HepG2 (cell line): Measurements from ENCODE around the gene OR10P1. TPM values are rescaled to one million over a fixed set of nuclear protein-coding genes. Genes with fewer than 3 reads are reported as not detected.

ENCODE experiments used
- ATAC-seq: fragments of 200-7000 bp; cut with Tn5 transposase; 3 replicates; pipeline ENCODE4 v1.9.1; 2020; ENCODE audit warnings: mild to moderate bottlenecking, moderate library complexity
- BruUV-seq: library from RNA; stranded (reverse); fragments of 400-500 nt; replicated peaks from 2 replicates; lab custom pipeline; 2021; lab: Mats Ljungman, UMichigan
- CTCF ChIA-PET: fragments of 300-600 bp; formaldehyde crosslinking; extraction: SDS; loops from one replicate; lab custom pipeline; 2021; ENCODE audit warnings: low total read pairs, inconsistent platforms, low intra/inter-chr PET ratio; lab: Yijun Ruan, JAX
- POLR2A ChIA-PET: fragments of 350-600 bp; sonication (Branson Sonifier 250); formaldehyde crosslinking; loops from one replicate; lab custom pipeline; 2020; ENCODE audit warnings: antibody characterized with exemption, inconsistent platforms; lab: Yijun Ruan, JAX
- DNase-seq: peaks from one replicate; pipeline ENCODE4 v3.0.0-alpha.2; 2015; ENCODE audit warnings: low spot score
- FAIRE-seq: peaks from 3 replicates; lab custom pipeline; 2011; peaks lifted over from hg19 to GRCh38; lab: Jason Lieb, UNC
- H2AFZ ChIP-seq: one replicate; pipeline ENCODE4 v1.6.1; 2011; ENCODE audit warnings: low read length, inconsistent platforms
- H3K27ac ChIP-seq: fragments of 300-600 bp; 3 replicates; pipeline ENCODE4 v1.8.0; 2011; ENCODE audit warnings: mixed run types, mild to moderate bottlenecking, mixed read lengths, low read length, inconsistent platforms; ENCODE audit not compliant: insufficient read depth; ENCODE audit errors: extremely low read length
- H3K27me3 ChIP-seq, 2 experiments: fragments of 200-600 bp in 1 of 2; 2 replicates in 1 of 2; 3 replicates in 1 of 2; pipeline versions ENCODE4 v1.6.0 to v1.8.0; 2011; ENCODE audit warnings: low read length in 2 of 2, mild to moderate bottlenecking in 2 of 2, moderate library complexity in 2 of 2, inconsistent platforms in 1 of 2; ENCODE audit not compliant: insufficient read depth in 2 of 2, control insufficient read depth in 1 of 2
- H3K36me3 ChIP-seq, 2 experiments: fragments of 200-600 bp in 1 of 2; replicated peaks in 1 of 2; 2 replicates in 1 of 2; 3 replicates in 1 of 2; pipeline versions ENCODE4 v1.5.1 to v1.8.0; 2011; ENCODE audit warnings: low read length in 2 of 2, inconsistent platforms in 1 of 2; ENCODE audit not compliant: insufficient read depth in 2 of 2, control insufficient read depth in 1 of 2
- H3K4me1 ChIP-seq: 2 replicates; pipeline ENCODE4 v1.5.1; 2012; ENCODE audit warnings: low read length, inconsistent platforms; ENCODE audit not compliant: insufficient read depth
- H3K4me2 ChIP-seq: 2 replicates; pipeline ENCODE4 v1.6.0; 2011; ENCODE audit warnings: low read depth, low read length, inconsistent platforms
- H3K4me3 ChIP-seq, 3 experiments: fragments of 200-600 bp in 1 of 3; sonication (generic), shearing (Covaris generic) in 1 of 3; replicated peaks in 1 of 3; 2 replicates each; pipeline ENCODE4 v1.5.1; 2011 to 2016; ENCODE audit warnings: low read length in 3 of 3, inconsistent platforms in 2 of 3, low read depth in 2 of 3, mild to moderate bottlenecking in 2 of 3, control low read depth in 1 of 3, mixed read lengths in 1 of 3; ENCODE audit not compliant: insufficient read depth in 1 of 3
- H3K79me2 ChIP-seq: one replicate; pipeline ENCODE4 v1.6.1; 2011; ENCODE audit warnings: low read length, inconsistent platforms; ENCODE audit not compliant: insufficient read depth
- H3K9ac ChIP-seq: 2 replicates; pipeline ENCODE4 v1.6.0; 2011; ENCODE audit warnings: mild to moderate bottlenecking, low read depth, low read length, inconsistent platforms; ENCODE audit not compliant: insufficient read depth
- H3K9me3 ChIP-seq: 2 replicates; pipeline ENCODE4 v1.5.1; 2012; ENCODE audit warnings: mild to moderate bottlenecking, low read length
- H4K20me1 ChIP-seq: 2 replicates; pipeline ENCODE4 v1.6.0; 2011; ENCODE audit warnings: inconsistent platforms, mild to moderate bottlenecking, low read length, moderate library complexity; ENCODE audit not compliant: insufficient read depth
- AFF4 ChIP-seq: sonication (generic); formaldehyde crosslinking; IDR thresholded peaks from 2 replicates; pipeline ENCODE4 v1.4.0; 2020; ENCODE audit warnings: missing genetic modification reagents
- ATRX ChIP-seq: sonication (generic); formaldehyde crosslinking; IDR thresholded peaks from 2 replicates; pipeline ENCODE4 v1.4.0; 2020; ENCODE audit warnings: missing genetic modification reagents, borderline replicate concordance
- CC2D1A ChIP-seq: sonication (generic); formaldehyde crosslinking; IDR thresholded peaks from 2 replicates; pipeline ENCODE4 v1.8.1; 2023; ENCODE audit warnings: mild to moderate bottlenecking, missing genetic modification reagents
- DMAP1 ChIP-seq: IDR thresholded peaks from 2 replicates; pipeline ENCODE4 v1.6.1; 2016
- MAX ChIP-seq: IDR thresholded peaks from 2 replicates; pipeline ENCODE4 v1.6.1; 2012; ENCODE audit warnings: inconsistent platforms
- SRSF1 ChIP-seq: fragments of 200-400 bp; formaldehyde crosslinking; optimal IDR thresholded peaks from 2 replicates; pipeline ENCODE3; 2017; ENCODE audit warnings: mild to moderate bottlenecking, low read depth, low read length, moderate library complexity
- TGIF2 ChIP-seq: IDR thresholded peaks from 2 replicates; pipeline ENCODE4 v1.6.1; 2016; ENCODE audit warnings: control low read depth, missing compliant biosample characterization
- ZBTB44 ChIP-seq: sonication (generic); formaldehyde crosslinking; IDR thresholded peaks from 2 replicates; pipeline ENCODE4 v1.4.0; 2020; ENCODE audit warnings: missing genetic modification reagents
- ZNF124 ChIP-seq: sonication (generic); formaldehyde crosslinking; IDR thresholded peaks from 2 replicates; pipeline ENCODE4 v1.4.0; 2020; ENCODE audit warnings: missing genetic modification reagents
- WGBS: methylation state at CpG from one replicate; pipeline ENCODE4 v1.1.6; 2017; ENCODE audit warnings: low lambda C conversion rate; 5-methylcytosine and 5-hydroxymethylcytosine counted together
- in situ Hi-C: cut with HindIII; loops from 2 replicates; pipeline ENCODE4 v1.10.0; 2017; ENCODE audit warnings: low pct_unique_long_range_greater_than_20kb; ENCODE audit not compliant: extremely low pct_ligation_motif_present
- intact Hi-C: fragments of 100-400 bp; cut with micrococcal nuclease; formaldehyde crosslinking; loops from one replicate; pipeline ENCODE4 v1.10.0; 2022; ENCODE audit not compliant: unreplicated experiment
- polyA plus RNA-seq, 8 experiments: library from polyadenylated mRNA; depleted of rRNA in 3 of 8; stranded (reverse) in 7 of 8; unstranded in 1 of 8; fragments of >200 nt; fragmentation: Illumina TruSeq in 4 of 8; extraction: Trizol in 4 of 8; gene quantifications; 2 replicates each; pipeline versions ENCODE4 v1.2.1 to v1.2.3, GENCODE V29; 2011 to 2016; ENCODE audit warnings: low read depth in 4 of 8, missing spikeins in 1 of 8, mixed read lengths in 1 of 8; ENCODE audit not compliant: insufficient read depth in 1 of 8
- total RNA-seq, 5 experiments: library from RNA; depleted of rRNA; stranded (reverse); fragments of >200 nt; fragmentation: Illumina TruSeq; extraction: Trizol; gene quantifications; 2 replicates each; pipeline ENCODE4 v1.2.3, GENCODE V29; 2016; ENCODE audit warnings: low read depth in 1 of 5
- TF ChIP-seq, protein P1 (sequence below): sonication (generic); formaldehyde crosslinking; IDR thresholded peaks from 2 replicates; pipeline ENCODE4 v1.4.0; 2020; ENCODE audit warnings: low read depth, mild to moderate bottlenecking, missing genetic modification reagents
- TF ChIP-seq, protein P2 (sequence below): sonication (generic); formaldehyde crosslinking; IDR thresholded peaks from 2 replicates; pipeline ENCODE4 v1.8.1; 2023; ENCODE audit warnings: mild to moderate bottlenecking, missing genetic modification reagents, borderline replicate concordance
- TF ChIP-seq, protein P3 (sequence below): sonication (generic); formaldehyde crosslinking; IDR thresholded peaks from 2 replicates; pipeline ENCODE4 v1.4.0; 2020; ENCODE audit warnings: mild to moderate bottlenecking, missing genetic modification reagents

The OR10P1 gene
- total and polyA plus RNA-seq, 2 of the 13 experiments (the other 11 are each of a cell fraction or from before 2014, with no cell fraction given), result not detected

GRCh38 chr12:55657212-55657611 is 20.5 kb downstream of the OR10P1 start:
- Histone ChIP-seq H4K20me1 (no peaks in the 10 kb centered on the region), H3K27ac (no peak overlapping the region), H3K4me1 (peaks cover 11% of the 10 kb centered on the region), H3K79me2 (no peaks in the 10 kb centered on the region), H3K4me2 (no peak overlapping the region), H3K27me3 (no peaks in the 10 kb centered on the region), H3K36me3 (no peaks in the 10 kb centered on the region), H3K9me3 (no peaks in the 10 kb centered on the region), H3K9ac (no peak overlapping the region), H2AFZ (no peak overlapping the region), H3K4me3 (no peak overlapping the region)
- in situ Hi-C loops, result no loop called here
- POLR2A ChIA-PET, result interaction anchor here (1.3 kb wide), 1 partner anchor 58 kb away, joined by 3 read pairs; the partner anchor contains the start of gene BLOC1S1
- no peak for ATAC-seq
- no peak for FAIRE-seq
- TF ChIP-seq, protein P1, sequence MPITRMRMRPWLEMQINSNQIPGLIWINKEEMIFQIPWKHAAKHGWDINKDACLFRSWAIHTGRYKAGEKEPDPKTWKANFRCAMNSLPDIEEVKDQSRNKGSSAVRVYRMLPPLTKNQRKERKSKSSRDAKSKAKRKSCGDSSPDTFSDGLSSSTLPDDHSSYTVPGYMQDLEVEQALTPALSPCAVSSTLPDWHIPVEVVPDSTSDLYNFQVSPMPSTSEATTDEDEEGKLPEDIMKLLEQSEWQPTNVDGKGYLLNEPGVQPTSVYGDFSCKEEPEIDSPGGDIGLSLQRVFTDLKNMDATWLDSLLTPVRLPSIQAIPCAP (CRISPR knock-in tag), result no peak
- TF ChIP-seq, protein P2, sequence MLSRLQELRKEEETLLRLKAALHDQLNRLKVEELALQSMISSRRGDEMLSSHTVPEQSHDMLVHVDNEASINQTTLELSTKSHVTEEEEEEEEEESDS (CRISPR knock-in tag), result no peak
- TF ChIP-seq ZBTB44 (CRISPR knock-in tag) (no peak), SRSF1 (no peak), DMAP1 (CRISPR knock-in tag) (no peak), AFF4 (CRISPR knock-in tag) (no peak), TGIF2 (CRISPR knock-in tag) (no peak), MAX (no peak), ZNF124 (no peak), CC2D1A (no peak), ATRX (CRISPR knock-in tag) (no peak)
- TF ChIP-seq, protein P3, sequence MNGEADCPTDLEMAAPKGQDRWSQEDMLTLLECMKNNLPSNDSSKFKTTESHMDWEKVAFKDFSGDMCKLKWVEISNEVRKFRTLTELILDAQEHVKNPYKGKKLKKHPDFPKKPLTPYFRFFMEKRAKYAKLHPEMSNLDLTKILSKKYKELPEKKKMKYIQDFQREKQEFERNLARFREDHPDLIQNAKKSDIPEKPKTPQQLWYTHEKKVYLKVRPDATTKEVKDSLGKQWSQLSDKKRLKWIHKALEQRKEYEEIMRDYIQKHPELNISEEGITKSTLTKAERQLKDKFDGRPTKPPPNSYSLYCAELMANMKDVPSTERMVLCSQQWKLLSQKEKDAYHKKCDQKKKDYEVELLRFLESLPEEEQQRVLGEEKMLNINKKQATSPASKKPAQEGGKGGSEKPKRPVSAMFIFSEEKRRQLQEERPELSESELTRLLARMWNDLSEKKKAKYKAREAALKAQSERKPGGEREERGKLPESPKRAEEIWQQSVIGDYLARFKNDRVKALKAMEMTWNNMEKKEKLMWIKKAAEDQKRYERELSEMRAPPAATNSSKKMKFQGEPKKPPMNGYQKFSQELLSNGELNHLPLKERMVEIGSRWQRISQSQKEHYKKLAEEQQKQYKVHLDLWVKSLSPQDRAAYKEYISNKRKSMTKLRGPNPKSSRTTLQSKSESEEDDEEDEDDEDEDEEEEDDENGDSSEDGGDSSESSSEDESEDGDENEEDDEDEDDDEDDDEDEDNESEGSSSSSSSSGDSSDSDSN (CRISPR knock-in tag), result no peak
- no peak for DNase-seq
- no TSS peak for BruUV-seq
- CTCF ChIA-PET, result no interaction called here
- intact Hi-C loops, result no loop called here
- 48% methylated on average over 3 of the region's 4 CpGs for WGBS
